ENCODE data around the gene KRTAP5-7. TPM values are rescaled to one million over a fixed set of nuclear protein-coding genes. Genes with fewer than 3 reads are reported as not detected.

Gene KRTAP5-7
- total RNA-seq, 1 donor from 2014 or later: not detected

DNA sequence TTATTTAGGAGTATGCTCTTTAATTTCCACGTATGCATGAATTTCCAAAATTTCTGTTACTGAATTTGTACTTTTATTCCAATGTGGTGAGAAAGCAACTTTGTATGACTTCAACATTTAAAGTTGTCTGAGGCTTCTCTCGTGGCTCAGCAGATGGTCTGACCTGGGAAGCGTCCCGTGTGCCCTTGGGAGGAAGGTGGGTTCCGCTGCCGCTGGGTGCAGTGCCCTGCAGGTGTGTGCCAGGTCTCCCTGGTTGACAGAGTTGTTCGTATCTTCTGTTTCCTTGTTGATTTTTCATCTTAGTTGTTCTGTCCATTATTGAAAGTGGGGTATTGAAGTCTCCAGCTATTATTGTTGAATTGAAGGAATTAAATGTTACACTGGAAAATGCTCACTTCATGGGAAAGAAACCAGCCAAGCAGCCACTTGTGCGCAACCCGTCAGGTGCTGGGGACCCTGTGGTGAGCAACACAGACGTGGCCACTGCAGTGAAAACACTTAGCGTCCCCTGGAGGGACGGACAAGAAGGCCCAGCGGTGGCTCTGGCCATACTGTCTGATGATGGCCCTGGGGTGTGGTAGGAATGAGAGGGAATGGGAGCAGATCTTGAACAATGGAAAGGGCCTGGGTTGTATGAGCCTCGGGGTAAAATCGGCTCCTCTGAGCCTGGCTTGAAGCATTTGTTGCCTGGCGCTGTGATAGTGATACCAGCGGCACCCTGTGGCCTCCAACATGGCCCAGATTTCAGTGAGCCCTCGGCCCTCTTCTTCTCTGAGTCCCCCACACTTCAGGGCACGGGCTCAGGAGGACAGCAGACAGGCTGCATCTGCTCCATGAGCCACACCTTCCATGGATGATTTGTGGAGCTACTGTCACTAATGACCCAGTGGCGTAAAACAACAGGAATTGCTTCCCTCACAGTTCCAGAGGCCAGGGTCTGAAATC, 31.5 kb upstream of the KRTAP5-7 start:
- DNase-seq (ENCODE audit: low spot score): no peak

DNA sequence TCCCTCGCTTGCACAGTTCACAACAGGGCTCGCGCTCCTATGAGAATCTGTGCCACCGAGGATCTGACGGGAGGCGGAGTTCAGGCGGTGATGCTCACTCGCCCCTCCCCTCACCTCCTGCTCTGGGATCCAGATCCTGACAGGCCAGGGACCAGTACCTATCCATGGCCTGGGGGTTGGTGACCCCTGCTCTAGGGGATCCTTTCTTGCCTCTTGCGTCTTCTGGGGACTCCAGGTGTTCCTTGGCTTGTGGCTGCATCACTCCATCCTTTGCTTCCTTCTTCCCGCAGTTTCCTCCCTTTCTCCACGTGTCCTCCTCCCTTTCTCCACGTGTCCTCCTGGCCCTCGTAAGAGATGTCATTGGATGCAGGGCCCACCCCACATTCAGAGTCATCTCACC, 30.6 kb upstream of the KRTAP5-7 start:
- no peak for DNase-seq (ENCODE audit: low spot score)

DNA sequence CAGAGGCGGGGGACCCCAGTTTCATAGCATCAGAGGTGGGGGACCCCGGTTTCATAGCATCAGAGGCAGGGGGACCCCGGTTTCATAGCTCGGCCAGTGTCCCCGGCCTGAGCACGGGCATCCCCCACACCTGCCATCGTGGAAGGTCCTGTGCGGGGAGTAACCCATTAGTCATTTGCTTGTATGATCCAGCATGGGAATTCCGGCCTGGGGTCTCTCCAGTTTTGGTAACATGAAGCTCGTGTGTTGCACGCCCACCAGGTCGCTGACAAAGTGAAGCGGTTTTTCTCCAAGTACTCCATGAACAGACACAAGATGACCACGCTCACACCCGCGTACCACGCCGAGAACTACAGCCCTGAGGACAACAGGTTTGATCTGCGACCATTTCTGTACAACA, 29.0 kb upstream of the KRTAP5-7 start:
- DNase-seq (ENCODE audit: low spot score): no peak

DNA sequence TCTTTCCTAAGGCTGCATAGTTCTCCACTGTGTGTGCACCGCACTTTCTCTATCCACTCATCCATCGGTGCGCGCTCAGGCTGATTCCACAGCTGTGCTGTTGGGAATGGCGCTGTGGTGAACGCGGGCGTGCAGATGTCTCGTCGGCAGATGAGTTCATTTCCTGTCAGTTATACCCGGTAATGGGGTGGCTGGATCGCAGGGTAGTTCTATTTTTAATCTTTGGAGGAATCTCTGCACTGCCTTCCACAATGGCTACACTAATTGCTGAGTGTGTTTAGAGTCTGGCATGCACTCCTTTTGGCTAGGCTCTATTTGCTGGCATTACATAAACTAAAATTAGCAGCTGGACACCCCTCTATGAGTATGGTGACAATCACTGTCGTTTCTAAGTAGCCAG, 27.9 kb upstream of the KRTAP5-7 start:
- no peak for DNase-seq (ENCODE audit: low spot score)

DNA sequence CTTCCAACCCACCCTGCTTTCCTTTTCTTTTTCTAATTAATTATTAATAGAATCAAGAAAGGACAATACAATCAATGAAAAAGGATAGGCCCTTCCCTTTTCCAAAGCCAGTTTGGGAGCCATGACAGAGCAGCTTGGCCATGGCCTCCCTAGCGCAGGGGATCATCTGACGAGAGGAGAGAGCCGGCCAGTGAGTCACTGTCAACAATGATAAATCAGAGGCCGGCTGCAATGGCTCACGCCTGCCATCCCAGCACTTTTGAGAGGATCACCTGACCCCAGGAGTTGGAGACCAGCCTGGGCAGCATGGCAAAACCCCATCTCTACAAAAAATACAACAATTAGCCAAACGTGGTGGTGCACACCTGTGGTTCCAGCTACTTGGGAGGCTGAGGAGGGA, 27.5 kb upstream of the KRTAP5-7 start:
- DNase-seq (ENCODE audit: low spot score): peak; percentile 65

DNA sequence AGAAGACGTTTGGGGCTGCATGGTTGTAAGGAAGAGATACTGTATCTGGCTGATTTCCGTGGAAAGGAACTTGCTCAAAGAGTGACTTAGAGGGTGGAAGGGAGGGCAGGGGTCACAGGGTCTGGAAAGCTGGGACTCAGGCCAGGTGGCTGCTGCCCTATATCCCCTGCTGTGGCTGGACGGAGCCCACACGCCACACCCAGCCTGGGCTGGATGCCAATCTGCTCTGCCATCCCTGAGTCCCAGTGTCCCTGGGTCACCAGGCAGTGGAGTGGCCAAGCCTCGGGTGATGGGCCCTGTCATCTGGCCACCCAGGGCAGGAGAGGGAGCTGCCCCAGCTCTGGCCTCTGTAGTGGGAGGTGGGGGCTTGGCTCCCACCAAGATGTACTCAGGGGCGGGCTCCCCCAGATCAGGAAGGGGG, 26.5 kb upstream of the KRTAP5-7 start:
- peak; percentile 84 for DNase-seq (ENCODE audit: low spot score)

DNA sequence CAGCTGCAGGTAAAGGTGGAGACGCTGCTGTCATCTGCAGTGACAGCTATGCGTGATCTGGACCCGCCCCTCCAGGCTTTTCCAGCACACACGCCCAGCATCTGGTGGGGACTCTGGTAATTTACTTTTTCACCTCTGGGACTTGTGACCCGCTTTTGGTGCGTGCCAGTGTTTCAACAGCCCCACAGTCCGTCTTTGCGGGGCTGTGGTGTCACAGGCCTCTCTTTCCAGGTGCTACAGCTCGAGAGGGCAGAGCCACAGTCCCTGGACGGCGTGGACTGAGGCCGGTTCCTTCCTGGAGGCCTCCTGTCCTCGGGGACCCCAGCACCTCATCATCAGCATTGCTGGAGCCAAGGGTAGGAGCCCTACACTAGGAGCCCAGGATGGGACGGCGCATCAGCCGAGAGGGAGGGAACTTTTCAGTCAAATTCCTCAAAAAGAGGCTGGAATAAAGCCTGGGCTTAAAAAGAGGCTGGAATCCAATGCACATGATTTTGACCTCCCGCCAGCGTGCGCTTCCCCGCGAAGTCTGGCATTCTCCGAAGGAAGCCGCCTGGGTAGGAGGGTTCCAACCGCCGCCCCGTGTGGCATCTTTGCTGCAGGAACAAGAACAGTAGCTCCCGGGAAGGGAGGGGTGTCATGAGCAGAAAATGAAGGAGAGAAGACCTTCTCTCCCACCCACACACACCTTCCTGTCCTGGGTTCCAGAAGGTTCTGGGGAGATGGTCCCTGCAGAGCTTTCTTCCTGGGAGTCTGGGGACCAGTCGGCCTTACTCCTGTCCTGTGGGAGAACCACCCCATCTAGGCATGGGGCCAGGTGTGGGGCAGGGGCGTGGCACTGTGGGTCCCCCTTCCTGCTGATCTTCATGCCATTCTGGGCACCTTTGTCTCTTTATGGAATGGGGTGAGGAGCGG, 25.7 kb upstream of the KRTAP5-7 start:
- no peak for DNase-seq (ENCODE audit: low spot score)

GRCh38 chr11:71502026-71502425, 25.0 kb upstream of the KRTAP5-7 start:
- DNase-seq (ENCODE audit: low spot score): no peak

- DNase-seq (ENCODE audit: low spot score): no peak
Observed at GRCh38 chr11:71502871-71503435, 24.1 kb upstream of the KRTAP5-7 start.

GRCh38 chr11:71504531-71504930, 22.5 kb upstream of the KRTAP5-7 start:
- DNase-seq (ENCODE audit: low spot score): no peak

DNA sequence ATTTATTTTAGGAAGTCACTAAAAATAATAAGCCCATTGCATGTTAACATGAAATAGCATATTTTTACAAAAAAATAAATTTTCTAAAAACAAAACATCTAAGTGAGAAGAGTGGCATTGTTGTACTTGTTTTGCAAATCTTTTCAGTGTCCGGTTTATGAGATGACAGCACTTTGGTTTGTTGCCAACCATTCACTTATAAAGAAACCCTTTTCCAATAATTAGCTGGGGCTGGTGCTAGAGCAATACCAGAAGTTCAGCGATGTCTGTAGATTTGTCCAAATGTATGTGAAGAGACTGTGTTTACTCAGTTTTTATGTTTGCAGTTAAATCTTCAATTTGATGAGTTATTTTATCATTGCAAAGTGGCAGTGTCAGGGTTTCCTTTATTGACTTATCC, 22.1 kb upstream of the KRTAP5-7 start:
- no peak for DNase-seq (ENCODE audit: low spot score)

- no peak for DNase-seq (ENCODE audit: low spot score)
Observed at GRCh38 chr11:71505781-71506180, 21.3 kb upstream of the KRTAP5-7 start.

GRCh38 chr11:71507102-71507501, 20.0 kb upstream of the KRTAP5-7 start:
- no peak for DNase-seq (ENCODE audit: low spot score)

- no peak for DNase-seq (ENCODE audit: low spot score)
Observed at GRCh38 chr11:71518506-71519471, 8.3 kb upstream of the KRTAP5-7 start.

DNA sequence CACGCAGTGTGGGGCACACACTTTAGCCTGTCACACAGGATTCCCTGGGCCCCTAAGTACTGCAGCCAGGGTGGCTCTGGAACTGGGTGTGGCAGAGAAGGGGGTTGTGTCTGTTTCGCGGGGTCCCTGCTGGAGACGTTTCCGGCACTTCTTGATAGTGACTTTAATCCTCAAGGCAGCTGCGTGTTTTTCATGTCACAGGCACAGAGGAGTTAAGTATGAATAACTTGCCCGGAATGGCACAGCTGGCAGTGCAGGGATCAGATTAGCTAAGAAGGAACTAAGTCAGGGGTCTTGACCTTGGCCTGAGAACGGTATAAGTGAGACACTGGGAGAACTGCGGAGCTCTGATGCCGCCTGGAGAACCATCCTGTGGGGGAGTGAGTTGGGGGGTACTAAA, 7.5 kb upstream of the KRTAP5-7 start:
- no peak for DNase-seq (ENCODE audit: low spot score)

GRCh38 chr11:71525188-71525937, 1.7 kb upstream of the KRTAP5-7 start:
- DNase-seq (ENCODE audit: low spot score): no peak

GRCh38 chr11:71525938-71526495, 1.1 kb upstream of the KRTAP5-7 start:
- peak; percentile 58 for DNase-seq (ENCODE audit: low spot score)

- DNase-seq (ENCODE audit: low spot score): no peak
Observed at GRCh38 chr11:71527576-71528210, 626 bp downstream of the KRTAP5-7 start.

GRCh38 chr11:71530602-71531001, 3.5 kb downstream of the KRTAP5-7 start:
- DNase-seq (ENCODE audit: low spot score): no peak

All from mucosa of gallbladder (tissue), 1 donor.